Caki2 (cell line): ENCODE measurements around the gene DNMT3A. TPM values are rescaled to one million over a fixed set of nuclear protein-coding genes. Genes with fewer than 3 reads are reported as not detected.

ENCODE experiments used
- DNase-seq: peaks from one replicate; pipeline ENCODE4 v3.0.0-alpha.2; 2015; ENCODE audit warnings: low read depth
- in situ Hi-C: cut with HindIII; loops from 2 replicates; pipeline ENCODE4 v1.10.0; 2016; ENCODE audit warnings: low sequenced_read_pairs, low pct_unique_long_range_greater_than_20kb, mixed read lengths
- total RNA-seq: library from RNA; depleted of rRNA; stranded (reverse); fragments of >200 nt; shearing (Covaris generic); gene quantifications from 2 replicates; pipeline ENCODE4 v1.2.3, GENCODE V29; 2014; ENCODE audit warnings: low replicate concordance

DNMT3A gene
- total RNA-seq, 1 experiment from 2014 or later: 4.9 TPM

- no peak for DNase-seq
- in situ Hi-C loops: no loop called here
These were observed 14.4 kb upstream of the DNMT3A start for GRCh38 chr2:25356088-25356487.

- in situ Hi-C loops: no loop called here
- DNase-seq: no peak
These were observed 13.5 kb upstream of the DNMT3A start for GRCh38 chr2:25355270-25355669.

GRCh38 chr2:25354116-25354515 is 12.4 kb upstream of the DNMT3A start:
- in situ Hi-C loops: no loop called here
- DNase-seq: no peak

GRCh38 chr2:25349397-25349796 is 7.7 kb upstream of the DNMT3A start:
- no peak for DNase-seq
- in situ Hi-C loops: no loop called here

GRCh38 chr2:25347846-25348245 is 6.1 kb upstream of the DNMT3A start:
- in situ Hi-C loops: no loop called here
- no peak for DNase-seq

- DNase-seq: peak; percentile 35
- in situ Hi-C loops: no loop called here
These were observed 5.6 kb upstream of the DNMT3A start for GRCh38 chr2:25347205-25347815.

- DNase-seq: no peak
- in situ Hi-C loops: no loop called here
These were observed 1.6 kb upstream of the DNMT3A start for GRCh38 chr2:25343187-25343825.

- in situ Hi-C loops: no loop called here
These were observed 854 bp upstream of the DNMT3A start for GRCh38 chr2:25342372-25343186.

GRCh38 chr2:25341011-25341727 is 556 bp downstream of the DNMT3A start:
- in situ Hi-C loops: no loop called here

More at GRCh38 chr2:25342372-25343186, 854 bp upstream of the DNMT3A start:
- DNase-seq: peak; percentile 91

GRCh38 chr2:25340181-25340921 is 1.4 kb downstream of the DNMT3A start:
- DNase-seq: no peak
- in situ Hi-C loops: no loop called here

More at GRCh38 chr2:25341011-25341727, 556 bp downstream of the DNMT3A start:
- DNase-seq: no peak

- DNase-seq: no peak
- in situ Hi-C loops: no loop called here
These were observed 1.9 kb downstream of the DNMT3A start for GRCh38 chr2:25339791-25340180.

GRCh38 chr2:25339211-25339674 is 2.5 kb downstream of the DNMT3A start:
- DNase-seq: no peak

GRCh38 chr2:25338401-25338800 is 3.3 kb downstream of the DNMT3A start:
- in situ Hi-C loops: no loop called here
- no peak for DNase-seq

More at GRCh38 chr2:25339211-25339674, 2.5 kb downstream of the DNMT3A start:
- in situ Hi-C loops: no loop called here

GRCh38 chr2:25337891-25338290 is 3.8 kb downstream of the DNMT3A start:
- in situ Hi-C loops: no loop called here
- DNase-seq: no peak

GRCh38 chr2:25337276-25337675 is 4.4 kb downstream of the DNMT3A start:
- DNase-seq: no peak
- in situ Hi-C loops: no loop called here

- no peak for DNase-seq
- in situ Hi-C loops: no loop called here
These were observed 5.3 kb downstream of the DNMT3A start for GRCh38 chr2:25336383-25336841.

GRCh38 chr2:25335971-25336370 is 5.8 kb downstream of the DNMT3A start:
- DNase-seq: no peak
- in situ Hi-C loops: no loop called here

GRCh38 chr2:25335204-25335603 is 6.5 kb downstream of the DNMT3A start:
- in situ Hi-C loops: no loop called here
- DNase-seq: no peak
